ENCODE results near the gene CDNF.

- TF ChIP-seq, protein P1, sequence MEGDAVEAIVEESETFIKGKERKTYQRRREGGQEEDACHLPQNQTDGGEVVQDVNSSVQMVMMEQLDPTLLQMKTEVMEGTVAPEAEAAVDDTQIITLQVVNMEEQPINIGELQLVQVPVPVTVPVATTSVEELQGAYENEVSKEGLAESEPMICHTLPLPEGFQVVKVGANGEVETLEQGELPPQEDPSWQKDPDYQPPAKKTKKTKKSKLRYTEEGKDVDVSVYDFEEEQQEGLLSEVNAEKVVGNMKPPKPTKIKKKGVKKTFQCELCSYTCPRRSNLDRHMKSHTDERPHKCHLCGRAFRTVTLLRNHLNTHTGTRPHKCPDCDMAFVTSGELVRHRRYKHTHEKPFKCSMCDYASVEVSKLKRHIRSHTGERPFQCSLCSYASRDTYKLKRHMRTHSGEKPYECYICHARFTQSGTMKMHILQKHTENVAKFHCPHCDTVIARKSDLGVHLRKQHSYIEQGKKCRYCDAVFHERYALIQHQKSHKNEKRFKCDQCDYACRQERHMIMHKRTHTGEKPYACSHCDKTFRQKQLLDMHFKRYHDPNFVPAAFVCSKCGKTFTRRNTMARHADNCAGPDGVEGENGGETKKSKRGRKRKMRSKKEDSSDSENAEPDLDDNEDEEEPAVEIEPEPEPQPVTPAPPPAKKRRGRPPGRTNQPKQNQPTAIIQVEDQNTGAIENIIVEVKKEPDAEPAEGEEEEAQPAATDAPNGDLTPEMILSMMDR (conservative IDR thresholded peaks at IDR 0.05; ENCODE audit: low read depth, low read length) = no peak
- TF ChIP-seq EZH2 (IDR thresholded peaks at IDR 0.05; ENCODE audit: borderline replicate concordance, low read depth, low read length, poor library complexity, severe bottlenecking) = no peak
These were observed 20.6 kb upstream of the CDNF start for GRCh38 chr10:14858338-14858960.

All from A673 (cell line).